K562 (cell line): ENCODE results near the gene TCIRG1. TPM values are rescaled to one million over a fixed set of nuclear protein-coding genes. Genes with fewer than 3 reads are reported as not detected.

Experiments
- BHLHE40 ChIP-seq: IDR thresholded peaks from 2 replicates; pipeline ENCODE4 v1.6.1; 2011; ENCODE audit warnings: low read length, improper control_type of control experiment
- CBX1 ChIP-seq: sonication (generic); IDR thresholded peaks from 2 replicates; pipeline ENCODE4 v1.6.1; 2016; ENCODE audit warnings: antibody characterized with exemption, low read depth, mild to moderate bottlenecking
- FUS ChIP-seq: fragments of 200-400 bp; formaldehyde crosslinking; optimal IDR thresholded peaks from 2 replicates; pipeline ENCODE3; 2017; ENCODE audit warnings: low read depth, low read length
- ZBTB7A ChIP-seq: IDR thresholded peaks from 2 replicates; pipeline ENCODE4 v1.6.1; 2011; ENCODE audit warnings: low read depth, mild to moderate bottlenecking, low read length, moderate library complexity, borderline replicate concordance; ENCODE audit not compliant: control insufficient read depth
- ZNF184 ChIP-seq: sonication (generic); formaldehyde crosslinking; IDR thresholded peaks from 2 replicates; pipeline ENCODE4 v1.5.0; 2020; ENCODE audit warnings: missing genetic modification reagents
- ZNF707 ChIP-seq: fragments of 250-450 bp; sonication (Bioruptor Pico); conservative IDR thresholded peaks from 2 replicates; pipeline ENCODE4 v1.8.0; 2022; ENCODE audit warnings: inconsistent platforms, mild to moderate bottlenecking, moderate library complexity
- polyA plus RNA-seq, 8 experiments: library from polyadenylated mRNA; depleted of rRNA in 4 of 8; stranded (reverse) in 5 of 8; unstranded in 3 of 8; fragments of >200 nt; fragmentation: Nextera tagmentation in 2 of 8; fragmentation: Illumina TruSeq in 1 of 8; extraction: Ambion mirVana in 2 of 8; extraction: Trizol in 1 of 8; gene quantifications; 2 replicates each; pipeline versions ENCODE4 v1.2.1 to v1.2.3, GENCODE V29; 2011 to 2014; ENCODE audit warnings: inconsistent platforms in 1 of 8, missing spikeins in 1 of 8
- total RNA-seq, 7 experiments: library from RNA; depleted of rRNA in 6 of 7; stranded (reverse); fragments of >200 nt in 6 of 7; fragmentation: Illumina TruSeq in 2 of 7; extraction: Trizol in 2 of 7; gene quantifications; 2 replicates each; pipeline versions ENCODE4 v1.2.1 to v1.2.3, GENCODE V29; 2011 to 2021; ENCODE audit warnings: low replicate concordance in 1 of 7
- TF ChIP-seq, protein P1 (sequence below): sonication (generic); formaldehyde crosslinking; IDR thresholded peaks from 2 replicates; pipeline ENCODE4 v1.9.0; 2022; ENCODE audit warnings: mild to moderate bottlenecking, missing genetic modification reagents
- TF ChIP-seq, protein P2 (sequence below): sonication (generic); formaldehyde crosslinking; IDR thresholded peaks from 2 replicates; pipeline ENCODE4 v1.8.1; 2023; ENCODE audit warnings: mild to moderate bottlenecking, missing genetic modification reagents
- TF ChIP-seq, protein P3 (sequence below): fragments of 250-450 bp; sonication (Bioruptor Pico); IDR thresholded peaks from 2 replicates; pipeline ENCODE4 v1.5.0; 2021

TCIRG1 gene
- total and polyA plus RNA-seq, 9 of the 15 experiments (the other 6 are each of a cell fraction or from before 2014, with no cell fraction given) = 0.49 to 143 (median 24.4) TPM

DNA sequence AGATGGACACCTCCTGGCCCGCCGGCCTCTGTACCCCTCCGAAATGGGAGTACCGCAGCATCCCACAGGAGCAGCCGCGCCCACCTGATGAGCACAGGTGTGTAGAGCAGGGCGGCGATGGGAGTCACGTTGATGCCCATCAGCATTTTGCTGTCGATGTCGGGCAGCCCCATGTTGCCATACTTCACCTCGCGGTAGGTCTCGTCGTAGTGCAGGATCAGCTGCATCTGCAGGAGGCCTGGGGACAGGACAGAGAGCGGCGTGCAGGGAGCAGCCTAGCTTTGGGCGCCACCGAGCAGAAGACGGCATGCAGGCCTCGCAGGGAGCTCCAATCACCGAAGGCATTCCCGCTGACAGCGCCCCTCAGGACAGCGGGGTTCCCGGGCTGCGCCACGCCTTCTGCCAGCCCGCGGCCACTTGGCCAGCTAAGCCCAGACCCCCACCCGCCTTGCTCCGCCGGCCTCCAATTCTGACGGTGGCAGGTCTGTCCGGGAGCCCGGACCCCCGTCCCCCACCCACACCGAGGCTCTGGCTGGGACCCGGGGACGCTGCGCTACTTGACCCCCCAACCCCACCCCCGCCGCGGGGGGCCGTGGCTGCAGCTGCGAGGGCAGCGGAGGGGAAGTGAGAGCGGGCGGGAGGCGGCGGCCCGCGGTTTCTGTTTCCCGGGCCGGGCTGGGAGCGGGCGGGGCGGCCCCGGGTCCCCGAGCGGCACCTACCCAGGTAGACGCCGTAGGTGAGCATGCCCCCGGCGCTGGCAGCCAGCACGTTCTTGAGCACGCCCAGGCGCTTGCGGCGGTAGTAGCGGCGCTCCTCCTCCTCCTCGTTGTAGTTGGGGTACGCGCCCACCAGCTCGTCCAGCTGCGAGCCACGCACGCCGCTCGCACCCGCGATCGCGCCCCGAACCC, 35.6 kb upstream of the TCIRG1 start (continued):
- TF ChIP-seq, protein P1, sequence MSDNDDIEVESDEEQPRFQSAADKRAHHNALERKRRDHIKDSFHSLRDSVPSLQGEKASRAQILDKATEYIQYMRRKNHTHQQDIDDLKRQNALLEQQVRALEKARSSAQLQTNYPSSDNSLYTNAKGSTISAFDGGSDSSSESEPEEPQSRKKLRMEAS = peak; percentile 21; the same call in 1 of the 2 replicates
- TF ChIP-seq FUS = peak; percentile 7
- TF ChIP-seq BHLHE40 = 0 out of 2 replicates have a peak, but pooled peaks have one; percentile 4
- TF ChIP-seq ZNF184 (CRISPR knock-in tag) = no peak
- no peak for TF ChIP-seq ZNF707
- TF ChIP-seq, protein P2, sequence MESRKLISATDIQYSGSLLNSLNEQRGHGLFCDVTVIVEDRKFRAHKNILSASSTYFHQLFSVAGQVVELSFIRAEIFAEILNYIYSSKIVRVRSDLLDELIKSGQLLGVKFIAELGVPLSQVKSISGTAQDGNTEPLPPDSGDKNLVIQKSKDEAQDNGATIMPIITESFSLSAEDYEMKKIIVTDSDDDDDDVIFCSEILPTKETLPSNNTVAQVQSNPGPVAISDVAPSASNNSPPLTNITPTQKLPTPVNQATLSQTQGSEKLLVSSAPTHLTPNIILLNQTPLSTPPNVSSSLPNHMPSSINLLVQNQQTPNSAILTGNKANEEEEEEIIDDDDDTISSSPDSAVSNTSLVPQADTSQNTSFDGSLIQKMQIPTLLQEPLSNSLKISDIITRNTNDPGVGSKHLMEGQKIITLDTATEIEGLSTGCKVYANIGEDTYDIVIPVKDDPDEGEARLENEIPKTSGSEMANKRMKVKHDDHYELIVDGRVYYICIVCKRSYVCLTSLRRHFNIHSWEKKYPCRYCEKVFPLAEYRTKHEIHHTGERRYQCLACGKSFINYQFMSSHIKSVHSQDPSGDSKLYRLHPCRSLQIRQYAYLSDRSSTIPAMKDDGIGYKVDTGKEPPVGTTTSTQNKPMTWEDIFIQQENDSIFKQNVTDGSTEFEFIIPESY = peak; percentile 85
- TF ChIP-seq, protein P3, sequence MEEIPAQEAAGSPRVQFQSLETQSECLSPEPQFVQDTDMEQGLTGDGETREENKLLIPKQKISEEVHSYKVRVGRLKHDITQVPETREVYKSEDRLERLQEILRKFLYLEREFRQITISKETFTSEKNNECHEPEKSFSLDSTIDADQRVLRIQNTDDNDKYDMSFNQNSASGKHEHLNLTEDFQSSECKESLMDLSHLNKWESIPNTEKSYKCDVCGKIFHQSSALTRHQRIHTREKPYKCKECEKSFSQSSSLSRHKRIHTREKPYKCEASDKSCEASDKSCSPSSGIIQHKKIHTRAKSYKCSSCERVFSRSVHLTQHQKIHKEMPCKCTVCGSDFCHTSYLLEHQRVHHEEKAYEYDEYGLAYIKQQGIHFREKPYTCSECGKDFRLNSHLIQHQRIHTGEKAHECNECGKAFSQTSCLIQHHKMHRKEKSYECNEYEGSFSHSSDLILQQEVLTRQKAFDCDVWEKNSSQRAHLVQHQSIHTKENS (CRISPR knock-in tag) = no peak
- peak; percentile 6; the same call in 1 of the 2 replicates for TF ChIP-seq CBX1
- peak; percentile 88; the same call in 1 of the 2 replicates for TF ChIP-seq ZBTB7A
